ENCODE data around the gene CDK19.
A peak's percentile ranks its signal among the peaks of the same experiment; 100 is the strongest.
"Not testable (repeated sequence)": the region's sequence is repeated elsewhere in the genome, so short reads cannot be mapped to it uniquely, and the experiment has no call there.

Gene CDK19

GRCh38 chr6:110744991-110745390 lies 70.3 kb downstream of the CDK19 start:
- H3K9me3 ChIP-seq (ENCODE audit: control insufficient read depth in 2 of 2, low read length in 2 of 2) = peaks cover 0 to 10% of the 10 kb centered on the region in 2 donors
- no peak overlapping the region for H3K4me3 ChIP-seq (ENCODE audit: low read length in 2 of 2)
- no peak overlapping the region for H3K9ac ChIP-seq (ENCODE audit: low read depth in 1 of 2, low read length in 2 of 2)
- no peak overlapping the region for H3K27ac ChIP-seq (ENCODE audit: low read depth in 2 of 2, low read length in 2 of 2)
- H3K27me3 ChIP-seq (ENCODE audit: control insufficient read depth in 2 of 2, insufficient read depth in 2 of 2, low read length in 2 of 2) = no peaks in the 10 kb centered on the region
- H3K4me1 ChIP-seq (ENCODE audit: control insufficient read depth in 2 of 2, insufficient read depth in 2 of 2, low read length in 2 of 2) = no peaks in the 10 kb centered on the region
- peaks cover 0 to 9% of the 10 kb centered on the region in 2 donors for H3K36me3 ChIP-seq (ENCODE audit: control insufficient read depth in 2 of 2, insufficient read depth in 2 of 2, low read length in 2 of 2)

GRCh38 chr6:110742552-110742951 lies 72.7 kb downstream of the CDK19 start:
- not testable (repeated sequence) for H3K27ac ChIP-seq (ENCODE audit: low read depth in 2 of 2, low read length in 2 of 2); H3K4me3 ChIP-seq (ENCODE audit: low read length in 2 of 2); H3K9ac ChIP-seq (ENCODE audit: low read depth in 1 of 2, low read length in 2 of 2); H3K27me3 ChIP-seq (ENCODE audit: control insufficient read depth in 2 of 2, insufficient read depth in 2 of 2, low read length in 2 of 2); H3K36me3 ChIP-seq (ENCODE audit: control insufficient read depth in 2 of 2, insufficient read depth in 2 of 2, low read length in 2 of 2); H3K9me3 ChIP-seq (ENCODE audit: control insufficient read depth in 2 of 2, low read length in 2 of 2); H3K4me1 ChIP-seq (ENCODE audit: control insufficient read depth in 2 of 2, insufficient read depth in 2 of 2, low read length in 2 of 2)

GRCh38 chr6:110741517-110741916 lies 73.8 kb downstream of the CDK19 start:
- H3K36me3 ChIP-seq (ENCODE audit: control insufficient read depth in 2 of 2, insufficient read depth in 2 of 2, low read length in 2 of 2) = peaks cover 0 to 9% of the 10 kb centered on the region in 2 donors
- peaks cover 0 to 10% of the 10 kb centered on the region in 2 donors for H3K9me3 ChIP-seq (ENCODE audit: control insufficient read depth in 2 of 2, low read length in 2 of 2)
- H3K27ac ChIP-seq (ENCODE audit: low read depth in 2 of 2, low read length in 2 of 2) = no peak overlapping the region
- H3K27me3 ChIP-seq (ENCODE audit: control insufficient read depth in 2 of 2, insufficient read depth in 2 of 2, low read length in 2 of 2) = no peaks in the 10 kb centered on the region
- H3K4me1 ChIP-seq (ENCODE audit: control insufficient read depth in 2 of 2, insufficient read depth in 2 of 2, low read length in 2 of 2) = peaks cover 3 to 7% of the 10 kb centered on the region in 2 donors
- H3K4me3 ChIP-seq (ENCODE audit: low read length in 2 of 2) = no peak overlapping the region
- no peak overlapping the region for H3K9ac ChIP-seq (ENCODE audit: low read depth in 1 of 2, low read length in 2 of 2)

GRCh38 chr6:110738899-110739365 lies 76.3 kb downstream of the CDK19 start:
- Histone ChIP-seq H3K9me3 (ENCODE audit: control insufficient read depth in 2 of 2, low read length in 2 of 2) (peaks cover 0 to 10% of the 10 kb centered on the region in 2 donors), H3K9ac (ENCODE audit: low read depth in 1 of 2, low read length in 2 of 2) (no peak overlapping the region), H3K4me3 (ENCODE audit: low read length in 2 of 2) (peak overlapping the region in 1 of 2 donors; percentile 13), H3K27ac (ENCODE audit: low read depth in 2 of 2, low read length in 2 of 2) (peak overlapping the region; percentile 41 to 68), H3K36me3 (ENCODE audit: control insufficient read depth in 2 of 2, insufficient read depth in 2 of 2, low read length in 2 of 2) (peaks cover 0 to 8% of the 10 kb centered on the region in 2 donors), H3K27me3 (ENCODE audit: control insufficient read depth in 2 of 2, insufficient read depth in 2 of 2, low read length in 2 of 2) (no peaks in the 10 kb centered on the region), H3K4me1 (ENCODE audit: control insufficient read depth in 2 of 2, insufficient read depth in 2 of 2, low read length in 2 of 2) (peaks cover 3 to 7% of the 10 kb centered on the region in 2 donors)

GRCh38 chr6:110735666-110736065 lies 79.6 kb downstream of the CDK19 start:
- no peak overlapping the region for H3K4me3 ChIP-seq (ENCODE audit: low read length in 2 of 2)
- H3K27ac ChIP-seq (ENCODE audit: low read depth in 2 of 2, low read length in 2 of 2) = no peak overlapping the region
- peaks cover 0 to 2% of the 10 kb centered on the region in 2 donors for H3K36me3 ChIP-seq (ENCODE audit: control insufficient read depth in 2 of 2, insufficient read depth in 2 of 2, low read length in 2 of 2)
- H3K9me3 ChIP-seq (ENCODE audit: control insufficient read depth in 2 of 2, low read length in 2 of 2) = peaks cover 0 to 1% of the 10 kb centered on the region in 2 donors
- peaks cover 3 to 7% of the 10 kb centered on the region in 2 donors for H3K4me1 ChIP-seq (ENCODE audit: control insufficient read depth in 2 of 2, insufficient read depth in 2 of 2, low read length in 2 of 2)
- H3K27me3 ChIP-seq (ENCODE audit: control insufficient read depth in 2 of 2, insufficient read depth in 2 of 2, low read length in 2 of 2) = no peaks in the 10 kb centered on the region
- H3K9ac ChIP-seq (ENCODE audit: low read depth in 1 of 2, low read length in 2 of 2) = no peak overlapping the region

- H3K27ac ChIP-seq (ENCODE audit: low read depth in 2 of 2, low read length in 2 of 2) = no peak overlapping the region
- no peaks in the 10 kb centered on the region for H3K27me3 ChIP-seq (ENCODE audit: control insufficient read depth in 2 of 2, insufficient read depth in 2 of 2, low read length in 2 of 2)
- H3K36me3 ChIP-seq (ENCODE audit: control insufficient read depth in 2 of 2, insufficient read depth in 2 of 2, low read length in 2 of 2) = peaks cover 0 to 2% of the 10 kb centered on the region in 2 donors
- no peak overlapping the region for H3K4me3 ChIP-seq (ENCODE audit: low read length in 2 of 2)
- no peak overlapping the region for H3K9ac ChIP-seq (ENCODE audit: low read depth in 1 of 2, low read length in 2 of 2)
- H3K9me3 ChIP-seq (ENCODE audit: control insufficient read depth in 2 of 2, low read length in 2 of 2) = no peaks in the 10 kb centered on the region
- no peaks in the 10 kb centered on the region for H3K4me1 ChIP-seq (ENCODE audit: control insufficient read depth in 2 of 2, insufficient read depth in 2 of 2, low read length in 2 of 2)
Observed at GRCh38 chr6:110731898-110732297, 83.4 kb downstream of the CDK19 start.

- no peaks in the 10 kb centered on the region for H3K27me3 ChIP-seq (ENCODE audit: control insufficient read depth in 2 of 2, insufficient read depth in 2 of 2, low read length in 2 of 2)
- H3K4me1 ChIP-seq (ENCODE audit: control insufficient read depth in 2 of 2, insufficient read depth in 2 of 2, low read length in 2 of 2) = no peaks in the 10 kb centered on the region
- H3K9me3 ChIP-seq (ENCODE audit: control insufficient read depth in 2 of 2, low read length in 2 of 2) = no peaks in the 10 kb centered on the region
- no peak overlapping the region for H3K27ac ChIP-seq (ENCODE audit: low read depth in 2 of 2, low read length in 2 of 2)
- H3K36me3 ChIP-seq (ENCODE audit: control insufficient read depth in 2 of 2, insufficient read depth in 2 of 2, low read length in 2 of 2) = peaks cover 0 to 2% of the 10 kb centered on the region in 2 donors
- no peak overlapping the region for H3K9ac ChIP-seq (ENCODE audit: low read depth in 1 of 2, low read length in 2 of 2)
- H3K4me3 ChIP-seq (ENCODE audit: low read length in 2 of 2) = no peak overlapping the region
Observed at GRCh38 chr6:110731196-110731595, 84.1 kb downstream of the CDK19 start.

- Histone ChIP-seq H3K27ac (ENCODE audit: low read depth in 2 of 2, low read length in 2 of 2) (no peak overlapping the region), H3K4me1 (ENCODE audit: control insufficient read depth in 2 of 2, insufficient read depth in 2 of 2, low read length in 2 of 2) (no peaks in the 10 kb centered on the region), H3K36me3 (ENCODE audit: control insufficient read depth in 2 of 2, insufficient read depth in 2 of 2, low read length in 2 of 2) (no peaks in the 10 kb centered on the region), H3K27me3 (ENCODE audit: control insufficient read depth in 2 of 2, insufficient read depth in 2 of 2, low read length in 2 of 2) (no peaks in the 10 kb centered on the region), H3K9me3 (ENCODE audit: control insufficient read depth in 2 of 2, low read length in 2 of 2) (no peaks in the 10 kb centered on the region), H3K9ac (ENCODE audit: low read depth in 1 of 2, low read length in 2 of 2) (no peak overlapping the region), H3K4me3 (ENCODE audit: low read length in 2 of 2) (no peak overlapping the region)
Observed at GRCh38 chr6:110728501-110728900, 86.8 kb downstream of the CDK19 start.

- Histone ChIP-seq H3K9ac (ENCODE audit: low read depth in 1 of 2, low read length in 2 of 2) (no peak overlapping the region), H3K4me1 (ENCODE audit: control insufficient read depth in 2 of 2, insufficient read depth in 2 of 2, low read length in 2 of 2) (no peaks in the 10 kb centered on the region), H3K27ac (ENCODE audit: low read depth in 2 of 2, low read length in 2 of 2) (no peak overlapping the region)
Observed at GRCh38 chr6:110723017-110723416, 92.3 kb downstream of the CDK19 start.

GRCh38 chr6:110720066-110720465 lies 95.2 kb downstream of the CDK19 start:
- H3K27me3 ChIP-seq (ENCODE audit: control insufficient read depth in 2 of 2, insufficient read depth in 2 of 2, low read length in 2 of 2) = no peaks in the 10 kb centered on the region
- H3K9ac ChIP-seq (ENCODE audit: low read depth in 1 of 2, low read length in 2 of 2) = no peak overlapping the region
- no peaks in the 10 kb centered on the region for H3K36me3 ChIP-seq (ENCODE audit: control insufficient read depth in 2 of 2, insufficient read depth in 2 of 2, low read length in 2 of 2)
- no peak overlapping the region for H3K4me3 ChIP-seq (ENCODE audit: low read length in 2 of 2)
- H3K9me3 ChIP-seq (ENCODE audit: control insufficient read depth in 2 of 2, low read length in 2 of 2) = no peaks in the 10 kb centered on the region
- H3K27ac ChIP-seq (ENCODE audit: low read depth in 2 of 2, low read length in 2 of 2) = no peak overlapping the region
- H3K4me1 ChIP-seq (ENCODE audit: control insufficient read depth in 2 of 2, insufficient read depth in 2 of 2, low read length in 2 of 2) = no peaks in the 10 kb centered on the region

More at GRCh38 chr6:110723017-110723416, 92.3 kb downstream of the CDK19 start:
- H3K4me3 ChIP-seq (ENCODE audit: low read length in 2 of 2) = no peak overlapping the region
- no peaks in the 10 kb centered on the region for H3K9me3 ChIP-seq (ENCODE audit: control insufficient read depth in 2 of 2, low read length in 2 of 2)
- no peaks in the 10 kb centered on the region for H3K36me3 ChIP-seq (ENCODE audit: control insufficient read depth in 2 of 2, insufficient read depth in 2 of 2, low read length in 2 of 2)
- no peaks in the 10 kb centered on the region for H3K27me3 ChIP-seq (ENCODE audit: control insufficient read depth in 2 of 2, insufficient read depth in 2 of 2, low read length in 2 of 2)

GRCh38 chr6:110719601-110720000 lies 95.7 kb downstream of the CDK19 start:
- not testable (repeated sequence) for H3K27me3 ChIP-seq (ENCODE audit: control insufficient read depth in 2 of 2, insufficient read depth in 2 of 2, low read length in 2 of 2); H3K4me1 ChIP-seq (ENCODE audit: control insufficient read depth in 2 of 2, insufficient read depth in 2 of 2, low read length in 2 of 2); H3K9ac ChIP-seq (ENCODE audit: low read depth in 1 of 2, low read length in 2 of 2); H3K27ac ChIP-seq (ENCODE audit: low read depth in 2 of 2, low read length in 2 of 2); H3K4me3 ChIP-seq (ENCODE audit: low read length in 2 of 2); H3K36me3 ChIP-seq (ENCODE audit: control insufficient read depth in 2 of 2, insufficient read depth in 2 of 2, low read length in 2 of 2); H3K9me3 ChIP-seq (ENCODE audit: control insufficient read depth in 2 of 2, low read length in 2 of 2)
